ENCODE results near the gene MACC1. TPM values are rescaled to one million over a fixed set of nuclear protein-coding genes. Genes with fewer than 3 reads are reported as not detected.
"Not testable (repeated sequence)": the region's sequence is repeated elsewhere in the genome, so short reads cannot be mapped to it uniquely, and the experiment has no call there.

MACC1 gene
- total and polyA plus RNA-seq, 4 donors = 0.69 to 3.0 (median 1.7) TPM; not detected in 1

- no peak overlapping the region for H3K4me3 ChIP-seq (ENCODE audit: low read length in 2 of 2)
- H3K4me1 ChIP-seq (ENCODE audit: control insufficient read depth in 1 of 2, insufficient read depth in 2 of 2, low read length in 2 of 2) = no peaks in the 10 kb centered on the region
- no peaks in the 10 kb centered on the region for H3K36me3 ChIP-seq (ENCODE audit: control insufficient read depth in 1 of 2, insufficient read depth in 2 of 2, low read length in 1 of 2)
- no peak for ATAC-seq (ENCODE audit: low FRiP score)
- no peak for DNase-seq
- no peak overlapping the region for H3K27ac ChIP-seq (ENCODE audit: low read depth in 1 of 2, low read length in 2 of 2)
- intact Hi-C loops (cut with DNase I) = no loop called here
- peaks cover 3% of the 10 kb centered on the region for H3K9me3 ChIP-seq (ENCODE audit: control insufficient read depth, low read length)
- H3K27me3 ChIP-seq (ENCODE audit: control insufficient read depth in 1 of 2, insufficient read depth in 2 of 2, low read length in 1 of 2) = no peaks in the 10 kb centered on the region
- WGBS, 2 donors = 80 to 86% methylated on average over 2 of the region's 2 CpGs
Measured at GRCh38 chr7:20141002-20141345, 76.2 kb downstream of the MACC1 start.

- no peaks in the 10 kb centered on the region for H3K27me3 ChIP-seq (ENCODE audit: control insufficient read depth in 1 of 2, insufficient read depth in 2 of 2, low read length in 1 of 2)
- no peak overlapping the region for H3K4me3 ChIP-seq (ENCODE audit: low read length in 2 of 2)
- peaks cover 3% of the 10 kb centered on the region for H3K9me3 ChIP-seq (ENCODE audit: control insufficient read depth, low read length)
- 29 to 34% methylated on average over 4 of the region's 4 CpGs for WGBS, 2 donors
- no peaks in the 10 kb centered on the region for H3K4me1 ChIP-seq (ENCODE audit: control insufficient read depth in 1 of 2, insufficient read depth in 2 of 2, low read length in 2 of 2)
- H3K36me3 ChIP-seq (ENCODE audit: control insufficient read depth in 1 of 2, insufficient read depth in 2 of 2, low read length in 1 of 2) = no peaks in the 10 kb centered on the region
- ATAC-seq (ENCODE audit: low FRiP score) = no peak
- no peak for DNase-seq
- no peak overlapping the region for H3K27ac ChIP-seq (ENCODE audit: low read depth in 1 of 2, low read length in 2 of 2)
- intact Hi-C loops (cut with DNase I) = no loop called here
Measured at GRCh38 chr7:20140291-20141001, 76.7 kb downstream of the MACC1 start.

- intact Hi-C loops (cut with DNase I) = no loop called here
- DNase-seq = no peak
- no peak overlapping the region for H3K4me3 ChIP-seq (ENCODE audit: low read length in 2 of 2)
- no peaks in the 10 kb centered on the region for H3K4me1 ChIP-seq (ENCODE audit: control insufficient read depth in 1 of 2, insufficient read depth in 2 of 2, low read length in 2 of 2)
- no peaks in the 10 kb centered on the region for H3K36me3 ChIP-seq (ENCODE audit: control insufficient read depth in 1 of 2, insufficient read depth in 2 of 2, low read length in 1 of 2)
- no peak for ATAC-seq (ENCODE audit: low FRiP score)
- WGBS, 2 donors = 98% methylated on average over 2 of the region's 2 CpGs
- no peaks in the 10 kb centered on the region for H3K27me3 ChIP-seq (ENCODE audit: control insufficient read depth in 1 of 2, insufficient read depth in 2 of 2, low read length in 1 of 2)
- H3K9me3 ChIP-seq (ENCODE audit: control insufficient read depth, low read length) = no peaks in the 10 kb centered on the region
- no peak overlapping the region for H3K27ac ChIP-seq (ENCODE audit: low read depth in 1 of 2, low read length in 2 of 2)
Measured at GRCh38 chr7:20136647-20137046, 80.5 kb downstream of the MACC1 start.

- DNase-seq = no peak
- Histone ChIP-seq H3K4me3 (ENCODE audit: low read length in 2 of 2) (no peak overlapping the region), H3K27me3 (ENCODE audit: control insufficient read depth in 1 of 2, insufficient read depth in 2 of 2, low read length in 1 of 2) (no peaks in the 10 kb centered on the region), H3K4me1 (ENCODE audit: control insufficient read depth in 1 of 2, insufficient read depth in 2 of 2, low read length in 2 of 2) (no peaks in the 10 kb centered on the region), H3K36me3 (ENCODE audit: control insufficient read depth in 1 of 2, insufficient read depth in 2 of 2, low read length in 1 of 2) (no peaks in the 10 kb centered on the region), H3K9me3 (ENCODE audit: control insufficient read depth, low read length) (no peaks in the 10 kb centered on the region), H3K27ac (ENCODE audit: low read depth in 1 of 2, low read length in 2 of 2) (no peak overlapping the region)
- intact Hi-C loops (cut with DNase I) = no loop called here
- ATAC-seq (ENCODE audit: low FRiP score) = no peak
Measured at GRCh38 chr7:20133803-20134202, 83.4 kb downstream of the MACC1 start.

DNA sequence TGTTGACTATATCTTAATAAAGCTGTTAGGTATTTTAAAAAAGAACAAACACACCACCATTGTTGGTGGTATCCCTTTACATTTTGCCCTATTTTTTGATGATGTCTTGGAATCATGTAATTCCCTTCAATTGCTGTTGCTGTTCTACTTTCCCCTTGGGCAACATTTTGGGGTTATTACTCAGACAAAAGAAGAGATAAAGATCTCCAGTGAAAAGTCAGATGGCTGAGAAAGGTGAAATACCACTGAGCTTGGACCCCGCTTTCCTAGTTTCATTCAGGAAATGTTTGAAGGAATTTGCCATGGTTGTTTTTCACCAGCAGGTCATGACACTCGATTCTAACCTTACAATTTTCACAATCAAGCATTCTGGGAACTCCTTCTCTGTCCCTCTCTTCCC, 84.6 kb downstream of the MACC1 start:
- no peaks in the 10 kb centered on the region for H3K27me3 ChIP-seq (ENCODE audit: control insufficient read depth in 1 of 2, insufficient read depth in 2 of 2, low read length in 1 of 2)
- H3K9me3 ChIP-seq (ENCODE audit: control insufficient read depth, low read length) = no peaks in the 10 kb centered on the region
- DNase-seq = no peak
- no peak overlapping the region for H3K4me3 ChIP-seq (ENCODE audit: low read length in 2 of 2)
- 85% methylated on average over 2 of the region's 2 CpGs for WGBS, 2 donors
- intact Hi-C loops (cut with DNase I) = no loop called here
- H3K36me3 ChIP-seq (ENCODE audit: control insufficient read depth in 1 of 2, insufficient read depth in 2 of 2, low read length in 1 of 2) = no peaks in the 10 kb centered on the region
- H3K4me1 ChIP-seq (ENCODE audit: control insufficient read depth in 1 of 2, insufficient read depth in 2 of 2, low read length in 2 of 2) = no peaks in the 10 kb centered on the region
- no peak overlapping the region for H3K27ac ChIP-seq (ENCODE audit: low read depth in 1 of 2, low read length in 2 of 2)
- no peak for ATAC-seq (ENCODE audit: low FRiP score)

DNA sequence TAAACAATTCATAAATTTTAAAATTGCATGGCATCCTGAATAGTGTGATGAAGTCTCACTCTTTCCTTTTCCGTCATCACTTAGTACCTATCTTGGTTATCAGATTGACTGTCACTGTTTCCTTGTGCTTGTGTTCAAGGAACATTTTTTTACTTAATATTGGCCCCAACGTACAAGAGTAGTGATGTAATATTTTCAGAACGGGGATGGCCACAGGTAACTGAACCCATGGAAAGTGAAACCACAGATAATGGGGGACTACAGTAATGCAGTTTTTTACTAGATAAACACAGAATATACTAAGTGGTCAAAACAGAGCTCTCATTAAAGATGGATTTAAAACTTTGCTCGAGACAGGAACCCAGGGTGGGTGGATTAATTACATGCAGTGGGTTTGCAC, 85.4 kb downstream of the MACC1 start:
- ATAC-seq (ENCODE audit: low FRiP score) (no peak), DNase-seq (no peak)
- Histone ChIP-seq H3K36me3 (ENCODE audit: control insufficient read depth in 1 of 2, insufficient read depth in 2 of 2, low read length in 1 of 2) (no peaks in the 10 kb centered on the region), H3K27me3 (ENCODE audit: control insufficient read depth in 1 of 2, insufficient read depth in 2 of 2, low read length in 1 of 2) (no peaks in the 10 kb centered on the region), H3K4me3 (ENCODE audit: low read length in 2 of 2) (no peak overlapping the region), H3K27ac (ENCODE audit: low read depth in 1 of 2, low read length in 2 of 2) (no peak overlapping the region), H3K9me3 (ENCODE audit: control insufficient read depth, low read length) (no peaks in the 10 kb centered on the region), H3K4me1 (ENCODE audit: control insufficient read depth in 1 of 2, insufficient read depth in 2 of 2, low read length in 2 of 2) (no peaks in the 10 kb centered on the region)
- intact Hi-C loops (cut with DNase I) = no loop called here
- 77 to 80% methylated on average over 4 of the region's 4 CpGs for WGBS, 2 donors

- Histone ChIP-seq H3K4me1 (ENCODE audit: control insufficient read depth in 1 of 2, insufficient read depth in 2 of 2, low read length in 2 of 2) (no peaks in the 10 kb centered on the region), H3K36me3 (ENCODE audit: control insufficient read depth in 1 of 2, insufficient read depth in 2 of 2, low read length in 1 of 2) (no peaks in the 10 kb centered on the region), H3K27ac (ENCODE audit: low read depth in 1 of 2, low read length in 2 of 2) (no peak overlapping the region), H3K27me3 (ENCODE audit: control insufficient read depth in 1 of 2, insufficient read depth in 2 of 2, low read length in 1 of 2) (no peaks in the 10 kb centered on the region), H3K9me3 (ENCODE audit: control insufficient read depth, low read length) (no peaks in the 10 kb centered on the region), H3K4me3 (ENCODE audit: low read length in 2 of 2) (no peak overlapping the region)
- DNase-seq (no peak), ATAC-seq (ENCODE audit: low FRiP score) (no peak)
- intact Hi-C loops (cut with DNase I) = no loop called here
Measured at GRCh38 chr7:20129920-20130319, 87.3 kb downstream of the MACC1 start.

GRCh38 chr7:20128001-20128400, 89.2 kb downstream of the MACC1 start:
- Histone ChIP-seq H3K4me3 (ENCODE audit: low read length in 2 of 2) (no peak overlapping the region), H3K9me3 (ENCODE audit: control insufficient read depth, low read length) (no peaks in the 10 kb centered on the region), H3K27ac (ENCODE audit: low read depth in 1 of 2, low read length in 2 of 2) (no peak overlapping the region), H3K4me1 (ENCODE audit: control insufficient read depth in 1 of 2, insufficient read depth in 2 of 2, low read length in 2 of 2) (no peaks in the 10 kb centered on the region), H3K36me3 (ENCODE audit: control insufficient read depth in 1 of 2, insufficient read depth in 2 of 2, low read length in 1 of 2) (no peaks in the 10 kb centered on the region), H3K27me3 (ENCODE audit: control insufficient read depth in 1 of 2, insufficient read depth in 2 of 2, low read length in 1 of 2) (no peaks in the 10 kb centered on the region)
- WGBS, 2 donors = 23 to 33% methylated on average over 2 of the region's 2 CpGs
- DNase-seq (no peak), ATAC-seq (ENCODE audit: low FRiP score) (no peak)
- intact Hi-C loops (cut with DNase I) = no loop called here

- 71 to 72% methylated on average over 4 of the region's 4 CpGs for WGBS, 2 donors
- H3K36me3 ChIP-seq (ENCODE audit: control insufficient read depth in 1 of 2, insufficient read depth in 2 of 2, low read length in 1 of 2); H3K4me1 ChIP-seq (ENCODE audit: control insufficient read depth in 1 of 2, insufficient read depth in 2 of 2, low read length in 2 of 2); H3K9me3 ChIP-seq (ENCODE audit: control insufficient read depth, low read length); intact Hi-C loops (cut with DNase I); ATAC-seq (ENCODE audit: low FRiP score); DNase-seq; H3K27me3 ChIP-seq (ENCODE audit: control insufficient read depth in 1 of 2, insufficient read depth in 2 of 2, low read length in 1 of 2); H3K27ac ChIP-seq (ENCODE audit: low read depth in 1 of 2, low read length in 2 of 2); H3K4me3 ChIP-seq (ENCODE audit: low read length in 2 of 2): not testable (repeated sequence)
Measured at GRCh38 chr7:20126060-20126459, 91.1 kb downstream of the MACC1 start.
